Vagina (tissue), 2 donors: Measurements from ENCODE around the gene PRLH. TPM values are rescaled to one million over a fixed set of nuclear protein-coding genes. Genes with fewer than 3 reads are reported as not detected.
A peak's percentile ranks its signal among the peaks of the same experiment; 100 is the strongest.

Experiments
- DNase-seq, 2 donors: peaks; one replicate each; pipeline ENCODE4 v3.0.0-alpha.2; 2017; ENCODE audit errors: extremely low spot score in 2 of 2
- H3K27ac ChIP-seq: fragments of 200-600 bp; sonication (generic); one replicate; pipeline ENCODE4 v1.5.1; 2019
- H3K27me3 ChIP-seq: fragments of 200-600 bp; sonication (generic); one replicate; pipeline ENCODE4 v1.5.1; 2019
- H3K36me3 ChIP-seq, 2 donors: fragments of 200-600 bp; sonication (generic); one replicate each; pipeline ENCODE4 v1.5.1; 2017 to 2019
- H3K4me1 ChIP-seq: fragments of 200-600 bp; sonication (generic); one replicate; pipeline ENCODE4 v1.5.1; 2019
- H3K4me3 ChIP-seq, 2 donors: fragments of 200-600 bp; sonication (generic); 1 replicate in 1 of 2; 2 replicates in 1 of 2; pipeline ENCODE4 v1.5.1; 2016 to 2019
- H3K9me3 ChIP-seq: fragments of 200-600 bp; sonication (generic); one replicate; pipeline ENCODE4 v1.5.1; 2019
- CTCF ChIP-seq, 3 experiments: fragments of 450-650 bp in 2 of 3; fragments of 200-600 bp in 1 of 3; sonication (generic) in 1 of 3; IDR thresholded peaks; one replicate each; pipeline ENCODE4 v1.5.1; 2017 to 2019; ENCODE audit warnings: antibody characterized with exemption in 3 of 3, mild to moderate bottlenecking in 2 of 3, moderate library complexity in 2 of 3
- POLR2A ChIP-seq, 2 donors: fragments of 450-650 bp; IDR thresholded peaks; one replicate each; pipeline ENCODE4 v1.6.1; 2017; ENCODE audit warnings: antibody characterized with exemption in 2 of 2, mild to moderate bottlenecking in 2 of 2, moderate library complexity in 2 of 2
- POLR2AphosphoS5 ChIP-seq, 2 donors: sonication (generic); formaldehyde crosslinking; IDR thresholded peaks; one replicate each; pipeline ENCODE4 v1.9.0; 2017; ENCODE audit warnings: antibody characterized with exemption in 2 of 2, mild to moderate bottlenecking in 2 of 2, low read depth in 1 of 2; ENCODE audit not compliant: insufficient read depth in 1 of 2
- intact Hi-C: fragments of 100-400 bp; cut with DNase I; formaldehyde crosslinking; loops from one replicate; pipeline ENCODE4 v1.15.1; 2023
- total RNA-seq: library from RNA; depleted of rRNA; stranded (reverse); fragments of >200 nt; gene quantifications from one replicate; pipeline ENCODE4 v1.2.3, GENCODE V29; 2016

PRLH gene
- total RNA-seq, 1 donor from 2014 or later = not detected

DNA sequence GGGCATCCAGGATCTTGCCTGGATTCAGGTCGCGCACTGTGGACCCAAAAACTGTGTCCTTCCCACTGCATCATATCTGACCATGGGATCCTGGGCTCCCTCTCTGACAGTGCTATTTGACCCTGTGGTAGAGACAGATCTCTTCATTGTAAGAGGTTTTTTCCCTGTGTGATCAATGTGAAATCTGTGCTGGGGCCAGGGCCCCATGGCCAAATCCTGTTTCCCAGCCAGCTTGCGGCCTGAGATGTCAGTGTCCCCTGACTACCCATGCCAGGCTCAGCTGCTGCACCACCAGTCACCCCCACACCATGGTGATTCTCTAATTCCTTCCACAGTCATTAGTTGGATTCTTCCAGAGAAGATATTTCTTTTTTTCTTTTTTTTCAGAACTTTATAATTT, 3.5 kb downstream of the PRLH start:
- H3K36me3 ChIP-seq = no peaks in the 10 kb centered on the region
- intact Hi-C loops = loop anchor here (10.0 kb wide), 1 partner anchor 445 kb away; no protein-coding TSS in a partner anchor
- no peak for DNase-seq

DNA sequence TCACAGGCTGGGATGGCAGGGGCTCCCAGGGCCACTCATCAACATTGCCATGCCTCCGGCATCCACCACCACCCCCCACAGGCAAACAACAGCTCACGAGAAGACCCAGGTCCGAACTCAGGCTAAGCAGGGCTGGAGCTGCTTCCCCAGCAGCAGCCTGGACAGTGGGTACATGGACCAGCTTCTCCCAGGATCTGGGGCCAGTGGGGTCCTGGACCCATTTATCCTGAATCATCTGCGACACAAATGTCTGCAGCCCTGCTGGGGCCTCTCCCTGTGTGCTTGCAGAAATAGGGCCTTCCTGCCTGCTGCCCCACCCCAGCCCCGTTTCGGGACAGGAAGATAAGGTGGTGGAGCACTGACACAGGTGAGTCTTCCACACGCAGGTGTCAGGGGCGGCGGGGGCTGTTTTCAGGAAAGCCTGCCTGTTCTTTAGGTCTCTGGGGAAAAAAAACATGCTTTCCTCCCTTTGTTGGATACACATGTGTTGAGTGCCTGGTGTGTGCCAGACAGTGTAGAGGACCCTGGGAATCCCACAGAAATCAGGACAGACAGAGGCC, 4.5 kb downstream of the PRLH start:
- no peaks in the 10 kb centered on the region for H3K36me3 ChIP-seq
- peaks cover 22% of the 10 kb centered on the region for H3K4me1 ChIP-seq
- intact Hi-C loops = loop anchor here (10.0 kb wide), 1 partner anchor 446 kb away; no protein-coding TSS in a partner anchor
- no peak overlapping the region for H3K4me3 ChIP-seq
- DNase-seq = no peak
- no peak overlapping the region for H3K27ac ChIP-seq
- no peaks in the 10 kb centered on the region for H3K9me3 ChIP-seq
- TF ChIP-seq CTCF (IDR thresholded peaks at IDR 0.05) = no peak
- TF ChIP-seq POLR2AphosphoS5 (IDR thresholded peaks at IDR 0.05; ENCODE audit: insufficient read depth in 1 of 2, low read depth in 1 of 2) = no peak
- TF ChIP-seq POLR2A (IDR thresholded peaks at IDR 0.05) = no peak
- no peaks in the 10 kb centered on the region for H3K27me3 ChIP-seq

More for the DNA sequence above, 3.5 kb downstream of the PRLH start:
- H3K27me3 ChIP-seq = no peaks in the 10 kb centered on the region
- H3K4me1 ChIP-seq = peaks cover 20% of the 10 kb centered on the region
- TF ChIP-seq POLR2AphosphoS5 (IDR thresholded peaks at IDR 0.05; ENCODE audit: insufficient read depth in 1 of 2, low read depth in 1 of 2) = no peak
- TF ChIP-seq POLR2A (IDR thresholded peaks at IDR 0.05) = no peak
- TF ChIP-seq CTCF (IDR thresholded peaks at IDR 0.05) = no peak
- no peak overlapping the region for H3K4me3 ChIP-seq
- no peaks in the 10 kb centered on the region for H3K9me3 ChIP-seq
- no peak overlapping the region for H3K27ac ChIP-seq

- no peak overlapping the region for H3K4me3 ChIP-seq
- H3K27me3 ChIP-seq = no peaks in the 10 kb centered on the region
- H3K36me3 ChIP-seq = no peaks in the 10 kb centered on the region
- peaks cover 22% of the 10 kb centered on the region for H3K4me1 ChIP-seq
- TF ChIP-seq POLR2A (IDR thresholded peaks at IDR 0.05) = no peak
- TF ChIP-seq POLR2AphosphoS5 (IDR thresholded peaks at IDR 0.05; ENCODE audit: insufficient read depth in 1 of 2, low read depth in 1 of 2) = no peak
- TF ChIP-seq CTCF (IDR thresholded peaks at IDR 0.05) = no peak
- DNase-seq = no peak
- H3K9me3 ChIP-seq = no peaks in the 10 kb centered on the region
- intact Hi-C loops = loop anchor here (10.0 kb wide), 1 partner anchor 447 kb away; no protein-coding TSS in a partner anchor
- H3K27ac ChIP-seq = peak overlapping the region; percentile 47
Measured at GRCh38 chr2:237571551-237571950, 5.2 kb downstream of the PRLH start.

DNA sequence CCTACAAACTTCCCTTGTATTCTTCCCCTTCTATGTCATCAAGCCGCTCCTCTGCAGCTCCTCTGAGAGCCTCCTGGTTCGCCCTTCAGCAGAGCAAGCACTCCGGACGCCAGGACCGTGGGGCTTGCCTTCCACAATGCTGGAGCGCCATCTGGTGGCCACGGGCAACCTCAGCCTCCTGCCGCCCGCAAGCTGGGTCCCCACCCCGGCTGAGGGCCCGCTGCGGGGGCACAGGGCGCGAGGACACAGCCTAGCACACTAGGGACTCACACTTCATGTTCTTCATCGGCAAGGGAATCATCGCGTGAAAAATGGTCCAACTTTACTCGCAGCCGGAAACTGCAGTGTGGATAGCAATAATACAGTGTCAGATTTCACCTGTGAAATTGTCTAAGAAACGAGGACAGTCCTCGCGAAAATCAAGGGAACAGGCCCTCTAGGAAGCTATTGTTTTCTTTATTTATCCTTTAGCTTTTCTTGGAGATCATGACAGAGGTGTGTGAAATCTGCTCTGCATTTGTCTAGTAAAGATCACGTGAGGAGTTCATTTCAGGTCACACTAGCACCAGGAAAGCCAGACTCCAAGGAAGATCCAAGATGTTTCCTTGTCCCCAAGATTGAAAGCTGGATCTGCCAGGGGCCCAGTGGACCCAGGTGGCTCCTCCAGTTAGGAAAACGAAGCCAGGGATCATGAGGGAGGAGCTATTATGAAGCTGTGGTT, 5.8 kb downstream of the PRLH start:
- H3K4me1 ChIP-seq = peaks cover 22% of the 10 kb centered on the region
- TF ChIP-seq POLR2AphosphoS5 (IDR thresholded peaks at IDR 0.05; ENCODE audit: insufficient read depth in 1 of 2, low read depth in 1 of 2) = peak in 1 of 2 donors; percentile 69
- TF ChIP-seq POLR2A (IDR thresholded peaks at IDR 0.05) = no peak
- peak; percentile 99 to 100 (median 99) for TF ChIP-seq CTCF (IDR thresholded peaks at IDR 0.05)

DNA sequence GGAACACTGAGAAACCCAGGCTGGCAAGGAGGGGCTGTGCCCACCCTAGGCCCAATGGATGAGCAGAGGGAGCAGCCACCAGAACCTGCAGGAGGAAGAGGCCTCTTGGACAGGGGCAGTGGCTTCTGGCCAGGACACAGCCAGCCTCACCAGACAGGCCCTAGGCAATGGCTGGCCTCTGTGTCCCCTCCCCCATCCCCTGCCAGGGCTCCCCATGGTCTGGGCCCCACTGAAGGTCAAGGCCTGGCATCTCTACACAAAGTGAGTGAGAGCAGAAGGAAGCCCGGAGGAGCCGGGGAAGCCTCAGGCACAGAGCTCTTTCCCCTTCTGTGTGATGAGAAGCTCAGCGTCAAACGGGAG, 6.3 kb downstream of the PRLH start:
- no peak for DNase-seq
- no peak overlapping the region for H3K4me3 ChIP-seq
- no peaks in the 10 kb centered on the region for H3K27me3 ChIP-seq
- no peak for TF ChIP-seq POLR2A (IDR thresholded peaks at IDR 0.05)
- TF ChIP-seq CTCF (IDR thresholded peaks at IDR 0.05) = no peak
- no peak for TF ChIP-seq POLR2AphosphoS5 (IDR thresholded peaks at IDR 0.05; ENCODE audit: insufficient read depth in 1 of 2, low read depth in 1 of 2)
- H3K36me3 ChIP-seq = no peaks in the 10 kb centered on the region
- no peaks in the 10 kb centered on the region for H3K9me3 ChIP-seq
- peaks cover 22% of the 10 kb centered on the region for H3K4me1 ChIP-seq
- H3K27ac ChIP-seq = peak overlapping the region; percentile 47
- intact Hi-C loops = loop anchor here (2.0 to 10.0 kb wide), 2 partner anchors 60 to 448 kb away; no protein-coding TSS in a partner anchor

More for the DNA sequence above, 5.8 kb downstream of the PRLH start:
- no peaks in the 10 kb centered on the region for H3K9me3 ChIP-seq
- no peaks in the 10 kb centered on the region for H3K27me3 ChIP-seq
- no peak for DNase-seq
- H3K4me3 ChIP-seq = no peak overlapping the region
- intact Hi-C loops = loop anchor here (2.0 to 10.0 kb wide), 2 partner anchors 59 to 447 kb away; no protein-coding TSS in a partner anchor
- peak overlapping the region; percentile 47 for H3K27ac ChIP-seq
- no peaks in the 10 kb centered on the region for H3K36me3 ChIP-seq
